Neuronal stem cell (in vitro differentiated cells): ENCODE measurements around the gene CRYBG3.

Experiments used
- DNase-seq: peaks from one replicate; pipeline ENCODE4 v3.0.0-alpha.2; 2013; ENCODE audit warnings: low spot score
- H2AFZ ChIP-seq: one replicate; pipeline ENCODE4 v1.6.1; 2013; ENCODE audit warnings: mild to moderate bottlenecking, low read length, inconsistent platforms
- H2AK5ac ChIP-seq: 2 replicates; pipeline ENCODE4 v1.6.1; 2013; ENCODE audit warnings: low read depth, mild to moderate bottlenecking, inconsistent platforms, low read length, moderate library complexity, mixed read lengths
- H2BK120ac ChIP-seq: 2 replicates; pipeline ENCODE4 v1.6.1; 2013; ENCODE audit warnings: low read depth, mild to moderate bottlenecking, inconsistent platforms, low read length, moderate library complexity, mixed read lengths
- H2BK12ac ChIP-seq: one replicate; pipeline ENCODE4 v1.6.1; 2013; ENCODE audit warnings: low read length, inconsistent platforms
- H2BK15ac ChIP-seq: 2 replicates; pipeline ENCODE4 v1.6.1; 2013; ENCODE audit warnings: mild to moderate bottlenecking, low read length, inconsistent platforms, mixed read lengths
- H2BK5ac ChIP-seq: one replicate; pipeline ENCODE4 v1.6.1; 2013; ENCODE audit warnings: inconsistent platforms, mild to moderate bottlenecking, low read length, moderate library complexity
- H3K14ac ChIP-seq: one replicate; pipeline ENCODE4 v1.6.1; 2013; ENCODE audit warnings: low read length, inconsistent platforms
- H3K18ac ChIP-seq: 2 replicates; pipeline ENCODE4 v1.6.1; 2013; ENCODE audit warnings: low read length, inconsistent platforms
- H3K23ac ChIP-seq: 2 replicates; pipeline ENCODE4 v1.6.1; 2013; ENCODE audit warnings: low read depth, mild to moderate bottlenecking, mixed read lengths, low read length, inconsistent platforms; ENCODE audit not compliant: poor library complexity
- H3K27ac ChIP-seq: replicated peaks from 3 replicates; pipeline ENCODE4 v1.5.1; 2013; ENCODE audit warnings: low read length, inconsistent platforms
- H3K27me3 ChIP-seq, 3 experiments: 2 replicates each; pipeline ENCODE4 v1.6.1; 2013; ENCODE audit warnings: low read length in 3 of 3, mild to moderate bottlenecking in 2 of 3, inconsistent platforms in 1 of 3, low read depth in 1 of 3, mixed read lengths in 1 of 3, moderate library complexity in 1 of 3; ENCODE audit not compliant: control insufficient read depth in 3 of 3, insufficient read depth in 3 of 3
- H3K36me3 ChIP-seq, 2 donors: replicated peaks in 1 of 2; 2 replicates each; pipeline ENCODE4 v1.6.1; 2013; ENCODE audit warnings: low read length in 2 of 2; ENCODE audit not compliant: control insufficient read depth in 2 of 2, insufficient read depth in 2 of 2
- H3K4ac ChIP-seq: 2 replicates; pipeline ENCODE4 v1.6.1; 2013; ENCODE audit warnings: inconsistent platforms, mild to moderate bottlenecking, low read length, moderate library complexity
- H3K4me1 ChIP-seq, 2 donors: 1 replicate in 1 of 2; 2 replicates in 1 of 2; pipeline ENCODE4 v1.6.1; 2013; ENCODE audit warnings: low read length in 2 of 2, low read depth in 1 of 2; ENCODE audit not compliant: control insufficient read depth in 2 of 2, insufficient read depth in 1 of 2
- H3K4me2 ChIP-seq: one replicate; pipeline ENCODE4 v1.6.1; 2013; ENCODE audit warnings: mild to moderate bottlenecking, low read length, inconsistent platforms; ENCODE audit not compliant: insufficient read depth, poor library complexity, severe bottlenecking
- H3K4me3 ChIP-seq, 2 donors: 2 replicates each; pipeline ENCODE4 v1.5.1; 2013; ENCODE audit warnings: low read length in 2 of 2, mild to moderate bottlenecking in 2 of 2, inconsistent platforms in 1 of 2, moderate library complexity in 1 of 2
- H3K79me1 ChIP-seq: one replicate; pipeline ENCODE4 v1.6.1; 2013; ENCODE audit warnings: low read depth, mild to moderate bottlenecking, inconsistent platforms, low read length, moderate library complexity
- H3K9ac ChIP-seq: one replicate; pipeline ENCODE4 v1.6.1; 2013; ENCODE audit warnings: mild to moderate bottlenecking, low read depth, low read length, inconsistent platforms; ENCODE audit not compliant: poor library complexity
- H3K9me3 ChIP-seq, 2 donors: replicated peaks in 1 of 2; 2 replicates each; pipeline versions ENCODE3 to v1.6.1; 2013; ENCODE audit warnings: low read length in 2 of 2, mild to moderate bottlenecking in 2 of 2, inconsistent platforms in 1 of 2, low read depth in 1 of 2, mixed read lengths in 1 of 2, moderate library complexity in 1 of 2; ENCODE audit not compliant: control insufficient read depth in 2 of 2, insufficient read depth in 1 of 2
- H4K8ac ChIP-seq: one replicate; pipeline ENCODE4 v1.6.1; 2013; ENCODE audit warnings: low read depth, mild to moderate bottlenecking, inconsistent platforms, low read length, moderate library complexity
- H4K91ac ChIP-seq: one replicate; pipeline ENCODE4 v1.6.1; 2013; ENCODE audit warnings: low read length, low read depth, mild to moderate bottlenecking, inconsistent platforms; ENCODE audit not compliant: poor library complexity
- WGBS, 2 donors: extraction: QIAGEN DNeasy Blood & Tissue Kit; methylation state at CpG; one replicate each; pipeline ENCODE4 v1.1.7; 2013; ENCODE audit warnings: missing lambda C conversion rate in 2 of 2, mixed read lengths in 1 of 2; ENCODE audit not compliant: insufficient read length in 2 of 2, insufficient replicate concordance in 1 of 2; ENCODE audit errors: extremely low coverage in 2 of 2; 5-methylcytosine and 5-hydroxymethylcytosine counted together

Gene CRYBG3

GRCh38 chr3:97892852-97893251 is 71.0 kb downstream of the CRYBG3 start:
- H3K4me2 ChIP-seq: no peak overlapping the region
- no peak overlapping the region for H3K9ac ChIP-seq
- H4K91ac ChIP-seq: no peak overlapping the region
- H4K8ac ChIP-seq: no peak overlapping the region
- H3K27ac ChIP-seq: no peak overlapping the region
- H3K4ac ChIP-seq: no peak overlapping the region
- H3K79me1 ChIP-seq: no peaks in the 10 kb centered on the region
- whole genome bisulfite sequencing, 2 donors: no CpG with 5 or more reads among the region's 1 CpG
- DNase-seq: no peak
- H2AFZ ChIP-seq: no peak overlapping the region
- peaks cover 2 to 14% of the 10 kb centered on the region in 2 donors for H3K36me3 ChIP-seq
- no peak overlapping the region for H3K4me3 ChIP-seq
- H2AK5ac ChIP-seq: no peak overlapping the region
- no peak overlapping the region for H2BK15ac ChIP-seq
- H3K4me1 ChIP-seq: no peaks in the 10 kb centered on the region
- H3K27me3 ChIP-seq: no peaks in the 10 kb centered on the region
- no peak overlapping the region for H3K23ac ChIP-seq
- H2BK12ac ChIP-seq: no peak overlapping the region
- H3K9me3 ChIP-seq: no peaks in the 10 kb centered on the region
- no peak overlapping the region for H3K18ac ChIP-seq
- H2BK5ac ChIP-seq: no peak overlapping the region
- no peak overlapping the region for H3K14ac ChIP-seq
- H2BK120ac ChIP-seq: no peak overlapping the region

GRCh38 chr3:97895216-97895615 is 73.4 kb downstream of the CRYBG3 start:
- no peak overlapping the region for H3K18ac ChIP-seq
- H3K4me1 ChIP-seq: no peaks in the 10 kb centered on the region
- H2BK15ac ChIP-seq: no peak overlapping the region
- WGBS, 2 donors: no CpG with 5 or more reads among the region's 3 CpGs
- H2AK5ac ChIP-seq: no peak overlapping the region
- no peak overlapping the region for H2BK120ac ChIP-seq
- no peak overlapping the region for H3K27ac ChIP-seq
- no peak overlapping the region for H4K91ac ChIP-seq
- no peak overlapping the region for H4K8ac ChIP-seq
- H3K4ac ChIP-seq: no peak overlapping the region
- no peak for DNase-seq
- H3K4me2 ChIP-seq: no peak overlapping the region
- no peak overlapping the region for H3K4me3 ChIP-seq
- no peak overlapping the region for H3K23ac ChIP-seq
- no peaks in the 10 kb centered on the region for H3K9me3 ChIP-seq
- H2AFZ ChIP-seq: no peak overlapping the region
- H3K36me3 ChIP-seq: no peaks in the 10 kb centered on the region
- no peak overlapping the region for H3K9ac ChIP-seq
- H3K14ac ChIP-seq: no peak overlapping the region
- H2BK5ac ChIP-seq: no peak overlapping the region
- H2BK12ac ChIP-seq: no peak overlapping the region
- H3K27me3 ChIP-seq: no peaks in the 10 kb centered on the region
- H3K79me1 ChIP-seq: no peaks in the 10 kb centered on the region

DNA sequence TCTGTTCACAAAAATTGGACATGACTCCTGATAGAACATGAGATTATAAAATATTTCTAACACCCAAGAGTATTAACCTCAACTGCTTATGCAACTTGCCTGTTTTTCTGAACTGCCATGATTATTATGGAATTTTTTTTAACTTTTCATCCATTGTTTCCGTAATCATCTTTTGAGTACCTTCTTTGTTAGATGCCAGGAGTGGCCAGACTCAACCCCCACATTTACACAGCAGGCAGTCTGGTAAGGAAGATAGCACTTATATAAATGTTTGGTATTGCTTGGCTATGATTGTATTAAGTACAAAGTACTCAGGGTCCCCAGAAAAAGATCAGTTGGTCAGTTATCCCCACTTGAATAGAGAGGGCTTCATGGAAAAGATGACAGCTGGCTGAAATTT is 74.3 kb downstream of the CRYBG3 start:
- Histone ChIP-seq H3K14ac (no peak overlapping the region), H3K23ac (no peak overlapping the region), H2AK5ac (no peak overlapping the region), H3K4ac (no peak overlapping the region), H2AFZ (no peak overlapping the region), H3K79me1 (no peaks in the 10 kb centered on the region), H4K91ac (no peak overlapping the region), H3K4me2 (no peak overlapping the region), H3K9ac (no peak overlapping the region), H2BK15ac (no peak overlapping the region), H4K8ac (no peak overlapping the region), H3K4me1 (no peaks in the 10 kb centered on the region), H2BK120ac (no peak overlapping the region), H3K27ac (no peak overlapping the region), H3K18ac (no peak overlapping the region), H3K9me3 (no peaks in the 10 kb centered on the region), H3K36me3 (no peaks in the 10 kb centered on the region), H2BK12ac (no peak overlapping the region), H3K27me3 (no peaks in the 10 kb centered on the region), H2BK5ac (no peak overlapping the region), H3K4me3 (no peak overlapping the region)
- no CpG with 5 or more reads among the region's 1 CpG for WGBS, 2 donors
- DNase-seq: no peak

GRCh38 chr3:97896547-97896946 is 74.7 kb downstream of the CRYBG3 start:
- H3K9me3 ChIP-seq: no peaks in the 10 kb centered on the region
- no peaks in the 10 kb centered on the region for H3K79me1 ChIP-seq
- no peak overlapping the region for H2BK5ac ChIP-seq
- no peaks in the 10 kb centered on the region for H3K27me3 ChIP-seq
- H4K8ac ChIP-seq: no peak overlapping the region
- no peak overlapping the region for H2AFZ ChIP-seq
- H3K4me1 ChIP-seq: no peaks in the 10 kb centered on the region
- H3K27ac ChIP-seq: no peak overlapping the region
- no peak overlapping the region for H4K91ac ChIP-seq
- no peak overlapping the region for H3K4me2 ChIP-seq
- no peak overlapping the region for H3K23ac ChIP-seq
- no peak for DNase-seq
- H2BK12ac ChIP-seq: no peak overlapping the region
- no peaks in the 10 kb centered on the region for H3K36me3 ChIP-seq
- H3K4me3 ChIP-seq: no peak overlapping the region
- H2AK5ac ChIP-seq: no peak overlapping the region
- no peak overlapping the region for H3K18ac ChIP-seq
- 100% methylated on average over 1 of the region's 3 CpGs; no CpG with 5 or more reads in 1 of the 2 donors for WGBS, 2 donors
- no peak overlapping the region for H2BK15ac ChIP-seq
- no peak overlapping the region for H2BK120ac ChIP-seq
- H3K9ac ChIP-seq: no peak overlapping the region
- H3K4ac ChIP-seq: no peak overlapping the region
- H3K14ac ChIP-seq: no peak overlapping the region
